SK-N-MC (cell line): ENCODE data around the gene ADARB1.

Experiments
- EZH2 ChIP-seq: fragments of 200-600 bp; sonication (generic); IDR thresholded peaks from one replicate; pipeline ENCODE4 v1.6.1; 2017; ENCODE audit warnings: antibody characterized with exemption
- POLR2AphosphoS5 ChIP-seq: IDR thresholded peaks from 2 replicates; pipeline ENCODE4 v1.6.1; 2012; ENCODE audit warnings: mild to moderate bottlenecking, low read depth, low read length, borderline replicate concordance

GRCh38 chr21:45075596-45076244 lies 1.3 kb downstream of the ADARB1 start:
- TF ChIP-seq POLR2AphosphoS5 (no peak), EZH2 (no peak)
